Cortex of kidney (tissue), 1 donor: ENCODE data around the gene CCDC121.
"Not testable (repeated sequence)": the region's sequence is repeated elsewhere in the genome, so short reads cannot be mapped to it uniquely, and the experiment has no call there.

Experiments
- DNase-seq: peaks from one replicate; lab custom pipeline; 2025; lab: John Stamatoyannopoulos, UW

CCDC121 gene

DNA sequence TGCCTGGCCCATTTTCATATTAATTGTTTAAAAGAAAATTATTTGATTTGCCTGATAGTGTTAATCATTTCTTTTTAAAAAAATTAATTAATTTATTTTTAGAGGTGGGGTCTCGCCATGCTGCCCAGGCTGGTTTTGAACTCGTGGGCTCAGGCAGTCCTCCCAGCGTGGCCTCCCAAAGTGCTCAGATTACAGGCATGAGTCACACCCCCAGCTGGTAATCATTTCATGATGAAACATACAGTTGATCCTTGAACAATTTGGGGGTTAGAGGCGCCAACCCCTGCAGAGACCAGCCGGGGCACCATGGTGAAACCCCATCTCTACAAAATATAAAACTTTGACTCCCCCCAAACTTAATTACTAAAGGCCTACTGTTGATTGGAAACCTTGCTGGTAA lies 8.0 kb upstream of the CCDC121 start:
- no peak for DNase-seq

DNA sequence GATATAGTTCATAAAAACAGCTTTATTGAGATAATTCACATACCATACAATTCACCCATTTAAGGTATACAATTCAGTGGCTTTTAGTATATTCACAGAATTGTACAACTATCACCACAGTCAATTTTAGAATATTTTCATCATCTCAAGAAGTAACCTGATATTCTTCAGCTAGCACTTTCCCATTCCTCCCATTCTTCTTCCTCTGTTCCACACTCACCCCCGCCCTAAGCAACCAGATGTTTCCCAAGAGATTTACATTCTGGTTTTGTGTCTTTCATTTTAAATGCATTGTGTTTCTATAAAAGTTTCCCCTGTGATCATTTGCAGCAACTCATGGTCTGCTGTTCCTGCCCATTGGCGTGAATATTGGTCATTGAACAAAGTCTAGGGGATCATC lies 5.5 kb upstream of the CCDC121 start:
- no peak for DNase-seq

DNA sequence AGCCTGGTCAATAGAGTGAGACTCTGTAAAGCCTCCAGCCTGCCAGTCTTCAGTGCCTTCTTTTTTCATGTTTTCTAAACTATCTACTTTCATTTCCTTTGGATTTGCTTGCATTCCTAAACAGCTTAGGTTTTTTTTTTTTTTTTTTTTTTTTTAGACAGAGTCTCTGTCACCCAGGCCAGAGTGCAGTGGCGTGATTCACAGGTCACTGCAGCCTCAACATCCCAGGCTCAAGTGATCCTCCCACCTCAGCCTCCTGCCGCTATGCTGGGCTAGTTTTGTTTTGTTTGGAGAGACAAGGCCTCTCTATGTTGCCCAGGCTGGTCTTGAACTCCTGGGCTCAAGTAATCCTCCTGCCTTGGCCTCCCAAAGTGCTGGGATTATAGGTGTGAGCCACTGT lies 1.4 kb upstream of the CCDC121 start:
- DNase-seq, result not testable (repeated sequence)

GRCh38 chr2:27627963-27628766 lies 647 bp downstream of the CCDC121 start:
- no peak for DNase-seq

DNA sequence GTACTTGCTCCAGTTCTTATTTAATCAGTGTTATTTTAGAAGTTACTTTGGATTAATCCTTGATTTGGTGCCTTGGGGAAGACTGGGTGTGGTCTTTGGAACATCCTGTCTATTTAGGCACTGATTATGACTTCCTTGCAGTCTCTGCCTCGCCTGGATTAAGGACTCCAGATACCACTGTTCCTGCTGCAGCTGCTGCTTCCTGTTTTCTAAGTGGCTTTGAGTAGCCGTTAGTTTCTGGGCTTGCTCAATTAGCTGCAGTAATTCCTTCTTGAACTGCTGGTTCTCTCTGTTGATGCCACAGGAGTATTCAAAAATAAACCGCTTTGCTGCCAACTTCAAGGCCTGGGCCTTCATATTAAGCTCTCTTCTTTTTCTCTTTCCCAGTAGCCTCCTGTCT lies 1.9 kb downstream of the CCDC121 start:
- not testable (repeated sequence) for DNase-seq

- DNase-seq, result not testable (repeated sequence)
Measured at GRCh38 chr2:27626323-27626722, 2.5 kb downstream of the CCDC121 start.

- no peak for DNase-seq
Measured at GRCh38 chr2:27624943-27625342, 3.9 kb downstream of the CCDC121 start.

- no peak for DNase-seq
Measured at GRCh38 chr2:27622921-27623384, 5.9 kb downstream of the CCDC121 start.

DNA sequence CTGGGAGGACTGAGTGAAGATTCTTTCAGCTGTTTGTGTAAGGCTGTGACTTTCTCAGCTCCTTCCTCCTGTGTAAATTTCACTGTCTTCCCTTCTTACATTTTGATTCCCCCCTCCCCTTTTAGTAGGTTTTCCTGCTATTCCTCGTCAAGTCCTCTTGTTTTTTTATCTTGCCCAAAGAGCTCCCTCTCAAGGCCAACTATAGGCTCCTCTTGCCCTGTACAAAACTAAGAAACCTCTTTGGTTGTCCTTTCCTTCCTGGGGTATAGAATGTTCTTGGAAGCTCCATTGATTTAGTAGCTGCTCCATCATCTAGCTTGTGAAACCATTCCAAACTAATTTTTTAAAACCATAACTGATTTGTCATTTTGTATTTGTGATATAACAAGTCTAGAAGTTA lies 7.3 kb downstream of the CCDC121 start:
- no peak for DNase-seq

DNA sequence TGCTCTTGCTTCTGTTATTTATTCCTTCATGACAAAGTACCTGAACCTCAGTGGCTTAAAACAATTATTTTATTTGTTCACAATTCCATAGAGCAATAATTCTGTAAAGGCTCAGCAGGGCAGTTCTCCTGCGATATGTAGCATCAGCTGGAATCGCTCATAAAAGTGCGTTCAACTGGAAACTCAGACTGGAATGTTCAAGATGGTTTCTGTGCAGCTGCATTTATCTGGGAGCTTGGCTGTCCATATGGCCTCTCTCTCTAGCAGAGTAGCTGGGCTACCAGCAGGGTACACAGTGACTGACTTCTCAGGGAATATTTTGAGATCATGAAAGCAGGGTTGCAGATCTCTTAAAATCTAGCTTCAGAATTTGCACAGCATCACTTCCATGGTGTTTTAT lies 13.5 kb downstream of the CCDC121 start:
- no peak for DNase-seq

DNA sequence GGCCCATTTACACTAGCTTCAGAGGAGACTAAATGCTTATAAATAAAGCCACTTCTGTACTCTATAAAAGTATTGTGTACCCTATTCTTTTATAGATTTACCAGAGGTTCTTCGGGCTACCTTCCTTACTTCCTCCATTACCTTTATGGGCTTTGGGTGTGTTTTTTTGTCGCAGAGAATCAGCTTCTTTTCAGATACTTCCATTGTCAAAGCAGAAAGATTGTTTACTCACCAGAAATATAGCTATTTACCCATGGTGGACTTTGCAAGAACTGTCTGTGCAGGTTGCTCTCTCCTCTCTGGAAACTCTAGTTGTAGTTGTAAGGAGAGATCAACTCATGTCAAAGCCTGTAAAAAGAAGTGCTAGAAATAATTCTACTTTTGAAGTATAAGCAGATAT lies 14.8 kb downstream of the CCDC121 start:
- no peak for DNase-seq

DNA sequence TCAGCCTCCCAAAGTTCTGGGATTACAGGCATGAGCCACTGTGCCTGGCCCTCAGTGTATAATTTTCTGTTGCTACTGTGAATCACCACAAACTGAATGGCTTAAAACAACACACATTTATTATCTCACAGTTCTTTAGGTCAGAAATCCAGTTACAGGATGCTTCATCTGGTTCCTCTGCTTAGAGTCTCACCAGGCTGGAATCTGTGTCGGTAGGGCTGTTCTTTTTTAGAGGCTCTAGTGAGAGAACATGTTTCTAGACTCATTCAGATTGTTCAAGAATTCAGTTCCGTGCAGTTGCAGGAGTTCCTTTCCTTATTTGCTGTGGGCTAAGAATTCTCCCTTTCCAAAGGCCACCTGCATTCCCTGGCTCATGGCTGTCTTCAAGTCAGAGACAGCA lies 22.2 kb downstream of the CCDC121 start:
- DNase-seq, result no peak

DNA sequence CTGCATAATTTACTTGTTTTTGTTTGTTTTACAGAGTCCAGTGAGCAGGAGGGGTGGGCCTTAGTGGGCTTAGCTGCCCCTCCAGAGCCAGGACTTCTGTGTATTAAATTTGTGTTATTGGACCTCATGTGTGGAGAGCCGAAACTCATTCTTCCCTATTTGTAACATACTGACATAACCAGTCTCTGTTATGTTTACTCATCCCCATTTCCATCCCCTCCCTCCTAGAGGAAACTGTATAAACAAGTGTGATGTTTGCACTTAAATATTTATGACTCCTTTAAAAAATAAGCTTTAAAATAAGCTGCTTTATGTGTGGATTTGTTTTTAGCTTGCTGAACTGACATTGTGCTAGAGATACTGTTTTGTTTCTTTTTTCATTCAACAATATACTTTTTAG lies 32.2 kb downstream of the CCDC121 start:
- DNase-seq, result no peak

DNA sequence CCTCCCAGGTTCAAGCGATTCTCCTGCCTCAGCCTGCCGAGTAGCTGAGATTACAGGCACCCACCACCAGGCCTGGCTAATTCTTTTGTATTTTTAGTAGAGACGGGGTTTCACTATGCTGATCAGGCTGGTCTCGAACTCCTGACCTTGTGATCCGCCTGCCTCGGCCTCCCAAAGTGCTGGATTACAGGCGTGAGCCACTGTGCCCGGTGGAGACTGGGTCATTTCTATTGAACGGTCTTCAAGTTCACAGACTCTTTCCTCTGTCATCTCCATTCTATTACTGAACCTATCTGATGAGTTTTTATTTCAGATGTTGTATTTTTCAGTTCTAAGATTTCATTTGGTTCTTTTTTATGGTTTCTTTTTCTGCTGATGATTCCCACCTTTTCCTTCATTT lies 33.4 kb downstream of the CCDC121 start:
- DNase-seq, result not testable (repeated sequence)

- not testable (repeated sequence) for DNase-seq
Measured at GRCh38 chr2:27594020-27594703, 34.6 kb downstream of the CCDC121 start.

- DNase-seq, result no peak
Measured at GRCh38 chr2:27593240-27593639, 35.6 kb downstream of the CCDC121 start.

DNA sequence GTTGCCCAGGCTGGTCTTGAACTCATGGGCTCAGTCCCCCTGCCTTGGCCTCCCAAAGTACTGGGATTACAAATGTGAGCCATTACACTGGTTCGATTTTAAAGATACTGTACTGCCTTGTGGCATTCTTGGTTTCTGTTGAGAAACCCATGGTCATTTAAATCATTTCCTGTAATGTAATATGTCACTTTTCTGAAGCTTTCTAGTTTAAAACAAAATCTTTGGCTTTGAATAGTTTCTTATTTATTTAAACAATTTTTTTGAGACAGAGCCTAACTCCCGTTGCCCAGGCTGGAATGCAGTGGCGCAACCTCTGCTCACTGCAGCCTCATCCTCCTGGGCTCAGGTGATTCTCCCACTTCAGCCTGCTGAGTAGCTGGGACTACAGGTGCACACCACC lies 37.1 kb downstream of the CCDC121 start:
- no peak for DNase-seq

DNA sequence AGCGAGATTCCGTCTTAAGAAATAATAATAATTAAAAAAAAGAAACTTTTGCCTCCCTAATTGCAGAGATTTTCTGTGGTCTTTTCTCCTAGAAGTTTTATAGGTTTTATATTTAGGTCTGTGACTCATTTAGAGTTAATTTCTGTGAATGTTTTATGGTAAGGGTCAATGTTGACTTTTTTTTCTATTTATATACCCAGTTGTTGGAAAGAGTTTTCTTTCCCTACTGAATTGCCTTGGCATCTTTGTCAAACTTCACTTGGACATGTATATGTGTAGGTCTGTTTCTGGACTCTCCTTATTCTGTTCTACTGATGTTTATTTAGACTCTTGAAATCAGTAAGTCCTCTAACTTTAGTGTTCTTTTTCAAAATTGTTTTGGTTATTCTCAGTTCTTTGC lies 40.5 kb downstream of the CCDC121 start:
- DNase-seq, result no peak

DNA sequence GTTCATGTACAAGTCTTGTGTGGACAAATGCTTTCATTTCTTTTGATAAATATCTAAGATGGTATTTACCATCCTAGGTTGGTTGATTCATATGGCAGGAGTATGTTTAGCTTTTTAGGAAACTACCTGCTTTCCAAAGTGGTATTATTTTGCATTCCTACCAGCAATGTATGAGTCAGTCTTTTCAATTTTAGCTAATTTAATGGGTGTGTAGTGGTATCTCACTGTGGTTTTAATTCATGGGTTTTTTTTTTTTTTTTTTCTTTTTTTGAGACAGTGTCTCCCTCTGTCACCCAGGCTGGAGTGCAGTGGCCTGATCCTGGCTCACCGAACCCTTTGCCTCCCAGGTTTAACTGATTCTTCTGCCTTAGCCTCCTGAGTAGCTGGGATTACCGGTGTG lies 41.8 kb downstream of the CCDC121 start:
- no peak for DNase-seq

DNA sequence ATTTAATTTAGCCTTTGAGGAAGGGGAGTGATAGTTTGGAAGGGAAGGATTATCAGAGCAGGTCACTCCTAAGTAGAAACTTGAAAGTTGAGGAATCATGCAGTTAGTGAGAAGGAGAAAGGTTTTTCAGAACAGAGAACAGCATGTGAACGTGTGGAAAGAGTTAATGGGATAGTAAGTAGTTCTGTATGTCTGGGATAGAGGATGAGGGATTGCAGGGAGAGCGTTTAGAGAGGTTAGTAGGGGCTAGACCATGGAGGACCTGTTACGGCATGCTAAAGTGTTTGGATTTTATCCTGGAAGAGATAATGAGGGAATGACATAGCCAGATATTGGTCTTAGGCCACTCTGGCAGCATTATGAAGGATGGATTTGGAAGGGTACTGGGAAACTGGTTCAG lies 44.2 kb downstream of the CCDC121 start:
- DNase-seq, result no peak

- DNase-seq, result no peak
Measured at GRCh38 chr2:27583390-27583915, 45.4 kb downstream of the CCDC121 start.

DNA sequence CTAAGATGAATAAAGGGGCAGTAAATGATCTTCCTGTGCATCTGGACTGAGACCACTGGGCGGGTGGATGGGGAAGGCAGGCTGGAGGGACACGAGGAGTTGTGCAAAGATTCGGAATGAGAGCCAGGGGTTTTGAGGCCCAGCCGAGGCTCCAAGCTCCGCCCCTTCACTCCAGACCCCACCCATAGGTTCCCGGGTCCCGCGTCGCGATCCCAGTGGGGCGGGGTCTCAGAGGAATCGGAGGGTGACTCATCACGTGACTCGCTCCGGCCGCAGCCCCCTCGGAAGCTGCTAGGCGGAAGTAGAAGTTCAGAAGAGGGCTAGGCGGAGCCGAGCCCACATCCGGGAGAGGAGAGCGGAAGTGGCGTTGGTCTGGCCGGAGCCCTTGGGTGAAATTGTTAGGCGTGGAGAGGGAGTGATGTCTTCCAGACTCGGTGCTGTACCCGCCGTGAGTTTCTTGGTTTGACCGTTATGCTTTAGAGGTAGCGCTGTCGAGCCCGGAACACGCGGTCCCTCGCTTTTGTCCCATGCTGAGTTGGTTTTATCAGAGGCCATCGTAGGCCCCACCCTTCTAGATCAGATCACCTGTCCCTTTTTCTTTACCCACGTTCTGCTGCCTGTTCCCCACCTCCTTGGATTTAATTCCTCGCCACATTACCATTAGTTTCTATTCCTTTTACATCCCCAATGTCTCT lies 46.0 kb downstream of the CCDC121 start, which contains the start of gene ZNF512:
ZNF512 (plus strand) TSS at position 348 of the 695 bp plus-strand sequence; CDS start at position 419, 71 bp downstream.
- no peak for DNase-seq
